Head of caudate nucleus (tissue), 42 donors: Measurements from ENCODE around the gene SBF2.

Experiments used
- DNase-seq, 42 donors: peaks; one replicate each; pipeline versions ENCODE4 v3.0.0 to v3.0.0-alpha.2; 2020 to 2021; ENCODE audit warnings: mixed read lengths in 7 of 42
- intact Hi-C: fragments of 100-400 bp; cut with DNase I; formaldehyde crosslinking; loops from one replicate; pipeline ENCODE4 v1.15.0; 2022

The SBF2 gene

GRCh38 chr11:9826390-9826789, 467.6 kb downstream of the SBF2 start:
- intact Hi-C loops, result no loop called here

DNA sequence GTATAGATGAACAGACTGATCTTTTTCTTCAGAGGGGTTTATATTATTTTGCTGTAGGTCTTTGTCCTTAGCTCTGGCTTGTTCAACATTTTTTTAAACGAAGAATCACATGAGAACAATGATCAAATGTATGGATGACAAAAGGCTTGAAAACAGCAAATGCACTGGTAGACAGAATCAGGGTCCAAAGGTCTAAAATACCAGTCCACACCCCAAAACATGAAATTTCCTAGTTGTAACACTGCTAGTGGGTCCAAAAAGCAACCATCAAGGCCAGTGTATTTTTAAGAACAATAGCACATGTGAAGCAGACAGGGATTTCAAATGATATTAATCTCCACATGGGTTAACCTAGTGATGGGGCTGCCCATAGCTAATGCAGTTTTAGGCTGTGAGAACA, 468.1 kb downstream of the SBF2 start:
- intact Hi-C loops, result no loop called here
- DNase-seq, result no peak

More at GRCh38 chr11:9826390-9826789, 467.6 kb downstream of the SBF2 start:
- DNase-seq, result no peak

- intact Hi-C loops, result no loop called here
- no peak for DNase-seq
Observed at GRCh38 chr11:9825315-9825714, 468.7 kb downstream of the SBF2 start.

- intact Hi-C loops, result no loop called here
- no peak for DNase-seq
Observed at GRCh38 chr11:9823887-9824385, 470.1 kb downstream of the SBF2 start.

DNA sequence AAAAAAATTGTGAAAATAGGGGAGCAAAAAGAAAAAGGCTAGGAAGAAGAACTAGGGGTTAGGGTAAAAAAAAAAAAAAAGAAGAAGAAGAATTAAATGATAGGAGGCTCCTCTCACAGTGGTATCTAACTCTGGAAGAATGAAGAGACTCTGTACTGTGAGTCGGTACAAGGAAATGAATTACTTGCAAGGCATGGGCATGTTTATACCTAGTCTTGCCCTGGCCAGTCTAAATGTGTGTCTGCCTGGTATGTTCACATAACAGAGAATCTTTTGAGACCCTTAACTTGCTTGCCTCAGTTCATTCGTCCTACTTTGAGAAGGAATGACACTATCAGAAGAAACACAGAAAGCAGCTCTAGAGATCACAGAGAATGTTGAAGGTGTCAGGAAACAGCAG, 470.6 kb downstream of the SBF2 start:
- intact Hi-C loops, result no loop called here
- DNase-seq, result no peak

- intact Hi-C loops, result no loop called here
- no peak for DNase-seq
Observed at GRCh38 chr11:9821008-9821752, 472.8 kb downstream of the SBF2 start.

GRCh38 chr11:9820260-9820659, 473.8 kb downstream of the SBF2 start:
- no peak for DNase-seq
- intact Hi-C loops, result no loop called here

DNA sequence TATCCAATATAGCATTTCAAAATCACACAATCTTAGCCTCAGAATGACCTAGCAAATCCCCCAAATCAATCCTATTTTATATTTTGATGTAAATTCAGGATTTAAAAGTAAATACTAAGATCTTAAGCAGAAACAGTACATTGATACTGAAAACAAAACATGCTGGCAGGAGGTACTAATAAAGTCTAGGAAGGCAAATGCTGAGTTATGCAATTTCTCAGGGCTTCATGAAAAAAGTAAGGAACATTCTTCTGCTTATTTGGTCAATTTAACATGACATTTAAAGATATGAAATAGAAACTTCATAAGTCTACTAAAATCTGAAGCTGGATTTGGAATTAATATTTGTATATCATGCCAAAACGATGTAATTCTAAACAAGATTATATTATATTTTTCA, 476.8 kb downstream of the SBF2 start:
- DNase-seq, result no peak
- intact Hi-C loops, result no loop called here

DNA sequence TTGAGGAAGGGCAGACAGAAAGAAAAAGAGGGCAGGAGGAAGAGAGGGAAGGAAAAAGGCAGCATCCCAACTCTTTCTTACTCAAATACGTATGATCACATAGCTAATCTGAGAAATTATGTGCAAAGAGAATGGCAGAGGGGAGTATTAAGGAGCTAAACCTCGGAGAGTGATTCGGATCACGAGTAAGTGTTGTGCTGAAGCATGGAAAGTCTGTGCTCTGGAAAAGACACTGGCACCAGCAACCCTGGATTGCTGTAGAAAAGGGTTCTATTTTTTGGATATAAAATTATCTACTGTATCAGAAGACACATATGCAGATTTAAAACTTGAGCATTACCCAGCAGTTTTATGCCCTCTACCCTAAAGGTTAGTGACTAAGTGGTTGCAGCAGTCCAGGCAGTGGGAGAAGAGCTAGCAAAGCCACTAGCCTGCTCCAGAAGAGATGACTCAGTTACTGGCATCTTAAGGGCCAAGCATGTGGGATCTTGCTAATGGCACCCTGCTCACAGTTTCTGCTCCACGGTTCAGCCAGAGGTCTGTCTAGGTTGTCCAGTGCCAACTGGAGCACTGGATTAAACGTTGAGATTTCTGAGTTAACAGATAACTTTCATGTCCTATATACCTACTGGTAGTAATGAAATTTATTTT, 478.4 kb downstream of the SBF2 start:
- intact Hi-C loops, result no loop called here

DNA sequence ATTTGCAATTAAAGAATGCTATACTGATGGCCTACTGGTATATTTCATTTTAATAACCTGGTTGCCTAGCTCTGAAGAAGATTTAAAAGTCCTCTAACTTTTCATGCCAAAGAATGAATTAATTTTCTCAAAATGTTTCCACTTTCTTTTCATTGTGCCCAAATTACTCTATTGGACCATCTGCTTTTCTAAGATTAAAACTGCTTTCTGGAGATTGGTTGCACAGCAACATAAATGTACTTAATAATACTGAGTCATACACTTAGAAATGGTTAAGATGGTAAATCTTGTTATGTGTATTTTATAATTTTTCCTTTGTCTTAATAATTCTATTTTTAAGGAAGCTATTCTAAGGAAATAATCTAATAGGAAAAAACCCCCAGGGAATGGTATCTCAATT, 479.9 kb downstream of the SBF2 start:
- intact Hi-C loops, result no loop called here
- no peak for DNase-seq

More for the DNA sequence above, 478.4 kb downstream of the SBF2 start:
- no peak for DNase-seq

- no peak for DNase-seq
- intact Hi-C loops, result no loop called here
Observed at GRCh38 chr11:9808943-9809342, 485.1 kb downstream of the SBF2 start.

DNA sequence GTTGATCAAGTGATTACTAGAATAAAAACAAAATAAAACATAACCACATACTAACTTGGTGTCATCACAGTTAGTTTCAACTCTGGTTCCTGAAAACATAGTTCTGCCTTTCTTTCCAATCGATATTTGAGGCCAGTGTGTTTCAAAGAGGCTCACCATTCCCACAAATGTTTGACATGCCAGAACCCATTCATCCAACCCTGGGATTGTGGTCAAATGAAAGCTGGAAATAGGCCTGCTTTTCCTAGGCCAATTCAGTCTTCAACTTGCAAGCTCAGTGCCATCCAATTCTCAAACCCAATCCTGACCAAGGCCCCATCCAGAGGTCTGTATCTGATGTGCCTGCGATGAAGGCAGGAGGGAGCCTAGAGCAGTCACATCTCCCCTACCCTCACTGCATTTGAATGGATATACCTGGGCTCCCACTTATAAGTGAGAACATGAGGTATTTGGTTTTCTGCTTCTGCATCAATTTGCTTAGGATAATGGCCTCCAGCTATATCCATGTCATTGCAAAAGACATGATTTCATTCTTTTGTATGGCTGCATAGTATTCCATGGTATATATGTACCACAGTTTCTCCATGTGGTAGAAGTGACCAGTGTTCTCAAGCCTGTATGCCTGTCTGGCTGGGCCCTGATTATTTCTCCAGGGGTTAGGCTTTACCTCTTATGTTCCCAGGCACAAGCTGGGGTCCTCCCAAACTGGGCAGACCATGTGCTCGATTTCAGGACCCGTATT, 486.9 kb downstream of the SBF2 start:
- intact Hi-C loops, result no loop called here

GRCh38 chr11:9804419-9804902, 489.6 kb downstream of the SBF2 start:
- intact Hi-C loops, result no loop called here
- DNase-seq, result no peak

More for the DNA sequence above, 486.9 kb downstream of the SBF2 start:
- no peak for DNase-seq

GRCh38 chr11:9803685-9804418, 490.2 kb downstream of the SBF2 start:
- DNase-seq, result no peak
- intact Hi-C loops, result no loop called here

DNA sequence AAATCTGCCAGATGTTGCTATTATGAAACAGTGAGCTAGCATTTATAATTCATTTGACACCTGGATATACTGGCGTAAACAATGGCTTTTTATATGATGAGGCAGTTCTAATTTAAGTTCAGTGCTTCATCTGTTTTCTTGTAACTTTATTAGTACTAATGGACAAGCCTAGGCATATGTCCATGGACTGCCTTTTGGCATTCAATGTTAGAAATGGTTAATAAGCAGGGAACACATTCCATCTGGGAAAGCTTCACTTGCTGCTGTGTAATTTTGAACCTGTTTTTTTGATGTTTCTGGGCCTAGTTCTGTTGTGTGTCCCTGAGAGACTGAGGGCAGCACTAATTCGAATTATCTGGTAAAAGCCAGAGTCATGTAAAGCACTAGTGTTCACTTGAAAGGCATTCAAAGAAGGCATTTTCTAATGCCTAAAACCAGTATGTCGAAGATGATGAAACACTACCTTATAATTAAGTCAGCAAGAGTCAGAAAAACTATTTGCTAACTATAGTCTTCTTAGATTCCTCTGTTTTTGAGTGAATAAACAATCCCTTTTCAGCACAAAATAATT, 491.6 kb downstream of the SBF2 start:
- DNase-seq, result no peak
- intact Hi-C loops, result no loop called here

DNA sequence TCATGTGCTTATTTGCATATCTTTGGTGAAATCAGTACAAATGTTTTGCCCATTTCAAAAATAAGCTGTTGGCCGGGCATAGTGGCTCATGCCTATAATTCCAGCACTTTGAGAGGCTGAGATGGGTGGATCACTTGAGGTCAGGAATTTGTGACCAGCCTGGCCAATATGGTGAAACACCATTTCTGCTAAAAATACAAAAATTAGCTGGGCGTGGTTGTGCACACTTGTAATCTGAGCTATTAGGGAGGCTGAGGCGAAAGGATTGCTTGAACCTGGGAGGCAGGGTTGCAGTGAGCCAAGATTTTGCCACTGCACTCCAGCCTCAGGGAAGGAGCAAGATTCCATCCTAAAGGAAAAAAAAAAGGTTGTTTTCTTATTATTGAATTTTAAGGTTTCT, 494.1 kb downstream of the SBF2 start:
- intact Hi-C loops, result no loop called here
- no peak for DNase-seq

DNA sequence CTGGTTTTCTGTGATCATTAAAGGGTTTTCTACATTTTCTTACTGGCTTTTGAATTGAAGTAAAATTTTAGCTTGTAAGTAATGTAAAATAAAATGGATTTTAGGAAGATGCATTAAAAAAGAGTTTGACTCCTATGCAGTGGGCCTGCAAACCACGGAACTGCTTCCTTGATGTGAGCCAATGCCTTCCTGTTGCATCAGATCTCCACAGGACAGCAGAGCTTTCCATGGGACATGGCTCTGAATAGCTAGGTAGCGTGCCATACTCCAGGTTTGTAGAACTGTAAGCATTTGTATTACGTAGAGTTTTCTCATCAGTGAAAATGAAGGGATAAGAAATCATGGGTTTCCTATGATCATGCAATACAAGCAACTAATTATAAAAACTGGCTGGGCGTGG, 496.7 kb downstream of the SBF2 start:
- intact Hi-C loops, result no loop called here
- no peak for DNase-seq

GRCh38 chr11:9796854-9797253, 497.2 kb downstream of the SBF2 start:
- no peak for DNase-seq
- intact Hi-C loops, result no loop called here

DNA sequence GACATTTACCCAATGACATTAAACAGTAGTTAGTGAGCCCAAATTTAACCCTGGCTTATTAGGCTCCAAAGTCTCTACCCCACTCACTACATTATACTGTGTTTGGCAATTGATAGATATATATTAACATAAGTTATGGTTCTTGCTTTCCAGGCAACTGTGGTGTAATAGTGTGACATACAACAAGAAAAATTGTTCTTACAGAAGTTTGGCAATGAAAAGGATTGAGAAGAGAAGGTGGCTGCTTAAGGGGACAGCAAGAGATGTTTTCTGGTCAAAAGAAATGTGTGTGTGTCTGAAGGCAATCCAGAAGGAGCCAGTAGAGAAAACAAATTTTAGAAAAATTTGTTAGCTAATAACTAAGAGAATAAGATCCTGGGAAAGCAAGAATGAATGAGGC, 497.8 kb downstream of the SBF2 start:
- intact Hi-C loops, result no loop called here
- no peak for DNase-seq
